ENCODE results near the gene NCAPD2.
"Not testable (repeated sequence)": the region's sequence is repeated elsewhere in the genome, so short reads cannot be mapped to it uniquely, and the experiment has no call there.

Gene NCAPD2

GRCh38 chr12:6472491-6472890 is 21.4 kb upstream of the NCAPD2 start:
- no peak overlapping the region for H3K27ac ChIP-seq
- no peak for TF ChIP-seq CTCF (IDR thresholded peaks at IDR 0.05)

GRCh38 chr12:6475233-6475975 is 18.5 kb upstream of the NCAPD2 start:
- H3K36me3 ChIP-seq; H3K27me3 ChIP-seq; H3K9me3 ChIP-seq; H3K27ac ChIP-seq; H3K4me3 ChIP-seq (ENCODE audit: low read depth in 1 of 2, low read length in 1 of 2): not testable (repeated sequence)
- peaks cover 13 to 14% of the 10 kb centered on the region in 2 experiments for H3K4me1 ChIP-seq (ENCODE audit: control insufficient read depth in 1 of 2, insufficient read depth in 1 of 2, low read depth in 1 of 2, low read length in 1 of 2)

More at GRCh38 chr12:6472491-6472890, 21.4 kb upstream of the NCAPD2 start:
- no peak overlapping the region for H3K4me3 ChIP-seq (ENCODE audit: low read depth in 1 of 2, low read length in 1 of 2)
- H3K4me1 ChIP-seq (ENCODE audit: control insufficient read depth in 1 of 2, insufficient read depth in 1 of 2, low read depth in 1 of 2, low read length in 1 of 2) = peaks cover 39 to 43% of the 10 kb centered on the region in 2 experiments
- H3K27me3 ChIP-seq = no peaks in the 10 kb centered on the region
- peaks cover 6% of the 10 kb centered on the region for H3K36me3 ChIP-seq
- no peaks in the 10 kb centered on the region for H3K9me3 ChIP-seq

- H3K27ac ChIP-seq = no peak overlapping the region
- H3K27me3 ChIP-seq = no peaks in the 10 kb centered on the region
- H3K4me3 ChIP-seq (ENCODE audit: low read depth in 1 of 2, low read length in 1 of 2) = no peak overlapping the region
- H3K4me1 ChIP-seq (ENCODE audit: control insufficient read depth in 1 of 2, insufficient read depth in 1 of 2, low read depth in 1 of 2, low read length in 1 of 2) = peaks cover 6% of the 10 kb centered on the region in 2 experiments
- no peak for TF ChIP-seq CTCF (IDR thresholded peaks at IDR 0.05)
- no peaks in the 10 kb centered on the region for H3K36me3 ChIP-seq
- no peaks in the 10 kb centered on the region for H3K9me3 ChIP-seq
Observed at GRCh38 chr12:6476489-6476888, 17.4 kb upstream of the NCAPD2 start.

DNA sequence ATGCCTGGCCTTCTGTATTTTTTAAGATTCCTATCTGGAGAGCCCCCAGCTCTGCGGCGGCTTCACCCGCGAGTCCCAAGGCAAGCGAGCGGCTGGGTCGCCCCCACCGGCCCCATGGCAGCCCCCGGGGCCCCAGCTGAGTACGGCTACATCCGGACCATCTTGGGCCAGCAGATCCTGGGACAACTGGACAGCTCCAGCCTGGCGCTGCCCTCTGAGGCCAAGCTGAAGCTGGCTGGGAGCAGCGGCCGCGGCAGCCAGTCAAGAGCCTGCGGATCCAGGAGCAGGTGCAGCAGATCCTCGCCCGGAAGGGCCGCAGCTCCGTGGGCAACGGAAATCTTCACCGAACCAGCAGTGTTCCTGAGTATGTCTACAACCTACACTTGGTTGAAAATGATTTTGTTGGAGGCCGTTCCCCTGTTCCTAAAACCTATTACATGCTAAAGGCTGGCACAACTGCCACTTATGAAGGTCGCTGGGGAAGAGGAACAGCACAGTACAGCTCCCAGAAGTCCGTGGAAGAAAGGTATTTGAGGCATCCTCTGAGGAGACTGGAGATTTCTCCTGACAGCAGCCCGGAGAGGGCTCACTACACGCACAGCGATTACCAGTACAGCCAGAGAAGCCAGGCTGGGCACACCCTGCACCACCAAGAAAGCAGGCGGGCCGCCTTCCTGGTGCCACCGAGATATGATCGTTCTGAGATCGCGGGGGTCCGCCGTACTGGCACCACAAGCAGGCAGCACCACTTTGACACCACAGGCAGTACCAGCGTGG is 16.1 kb upstream of the NCAPD2 start:
- H3K4me3 ChIP-seq (ENCODE audit: low read depth in 1 of 2, low read length in 1 of 2); H3K27me3 ChIP-seq; H3K4me1 ChIP-seq (ENCODE audit: control insufficient read depth in 1 of 2, insufficient read depth in 1 of 2, low read depth in 1 of 2, low read length in 1 of 2); H3K27ac ChIP-seq; H3K36me3 ChIP-seq; H3K9me3 ChIP-seq: not testable (repeated sequence)

DNA sequence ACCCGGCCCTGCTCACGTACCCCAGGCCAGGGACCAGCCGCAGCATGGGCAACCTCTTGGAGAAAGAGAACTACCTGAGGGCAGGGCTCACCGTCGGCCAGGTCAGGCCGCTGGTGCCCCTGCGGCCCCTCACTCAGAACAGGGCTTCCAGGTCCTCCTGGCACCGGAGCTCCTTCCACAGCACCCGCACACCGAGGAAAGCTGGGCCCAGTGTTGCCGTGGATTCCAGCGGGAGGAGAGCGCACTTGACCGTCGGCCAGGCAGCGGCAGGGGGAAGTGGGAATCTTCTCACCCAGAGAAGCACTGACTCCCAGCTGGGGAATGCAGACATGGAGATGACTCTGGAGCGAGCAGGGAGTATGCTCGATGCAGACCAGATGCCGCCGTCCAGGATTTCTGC is 15.5 kb upstream of the NCAPD2 start:
- Histone ChIP-seq H3K36me3 (no peaks in the 10 kb centered on the region), H3K4me1 (ENCODE audit: control insufficient read depth in 1 of 2, insufficient read depth in 1 of 2, low read depth in 1 of 2, low read length in 1 of 2) (no peaks in the 10 kb centered on the region), H3K4me3 (ENCODE audit: low read depth in 1 of 2, low read length in 1 of 2) (no peak overlapping the region), H3K9me3 (no peaks in the 10 kb centered on the region), H3K27me3 (no peaks in the 10 kb centered on the region), H3K27ac (no peak overlapping the region)
- no peak for TF ChIP-seq CTCF (IDR thresholded peaks at IDR 0.05)

GRCh38 chr12:6488240-6488639 is 5.7 kb upstream of the NCAPD2 start:
- no peak overlapping the region for H3K4me3 ChIP-seq (ENCODE audit: low read depth in 1 of 2, low read length in 1 of 2)
- no peaks in the 10 kb centered on the region for H3K9me3 ChIP-seq
- no peaks in the 10 kb centered on the region for H3K27me3 ChIP-seq
- peaks cover 8 to 18% of the 10 kb centered on the region in 2 experiments for H3K4me1 ChIP-seq (ENCODE audit: control insufficient read depth in 1 of 2, insufficient read depth in 1 of 2, low read depth in 1 of 2, low read length in 1 of 2)
- no peak overlapping the region for H3K27ac ChIP-seq
- no peak for TF ChIP-seq CTCF (IDR thresholded peaks at IDR 0.05)
- no peaks in the 10 kb centered on the region for H3K36me3 ChIP-seq

All from neutrophil (primary cell).